PC-3 (cell line): Measurements from ENCODE around the gene ARL2BP. TPM values are rescaled to one million over a fixed set of nuclear protein-coding genes. Genes with fewer than 3 reads are reported as not detected.

Source experiments
- ATAC-seq: fragments of 200-7000 bp; cut with Tn5 transposase; 2 replicates; pipeline ENCODE4 v1.9.1; 2020; ENCODE audit warnings: mild to moderate bottlenecking, moderate library complexity
- BruUV-seq: library from RNA; stranded (reverse); fragments of 400-500 nt; replicated peaks from 2 replicates; lab custom pipeline; 2021; lab: Mats Ljungman, UMichigan
- CTCF ChIA-PET: fragments of 300-600 bp; sonication (Branson Sonifier 250); formaldehyde crosslinking; loops from one replicate; lab custom pipeline; 2022; ENCODE audit warnings: antibody characterized with exemption; lab: Charles Lee
- POLR2A ChIA-PET: fragments of 300-600 bp; sonication (Branson Sonifier 250); formaldehyde crosslinking; loops from one replicate; lab custom pipeline; 2022; ENCODE audit warnings: antibody characterized with exemption; ENCODE audit not compliant: unreplicated experiment; lab: Charles Lee
- DNase-seq: peaks from one replicate; pipeline ENCODE4 v3.0.0-alpha.2; 2015
- H2AFZ ChIP-seq: fragments of 300-600 bp; sonication (generic); 2 replicates; pipeline ENCODE4 v1.6.0; 2016; ENCODE audit warnings: antibody characterized with exemption, low read length
- H3F3A ChIP-seq: fragments of 300-600 bp; sonication (generic); one replicate; pipeline ENCODE4 v1.6.0; 2017; ENCODE audit warnings: antibody characterized with exemption, low read length, control low read depth, mild to moderate bottlenecking; ENCODE audit not compliant: unreplicated experiment
- H3K27ac ChIP-seq: fragments of 300-600 bp; sonication (generic); 2 replicates; pipeline ENCODE4 v1.5.1; 2016; ENCODE audit warnings: mild to moderate bottlenecking, low read length
- H3K27me3 ChIP-seq: fragments of 300-600 bp; sonication (generic); 2 replicates; pipeline ENCODE4 v1.6.1; 2016; ENCODE audit warnings: low read length, mixed read lengths
- H3K36me3 ChIP-seq: fragments of 300-600 bp; sonication (generic); 2 replicates; pipeline ENCODE4 v1.6.1; 2016; ENCODE audit warnings: low read depth, mixed run types, low read length, mixed read lengths
- H3K4me1 ChIP-seq: fragments of 300-600 bp; sonication (generic); 2 replicates; pipeline ENCODE4 v1.5.1; 2016; ENCODE audit warnings: low read length; ENCODE audit not compliant: insufficient read depth
- H3K4me2 ChIP-seq: fragments of 300-600 bp; sonication (generic); 2 replicates; pipeline ENCODE4 v1.6.0; 2016; ENCODE audit warnings: low read length
- H3K4me3 ChIP-seq: fragments of 300-600 bp; sonication (generic); 2 replicates; pipeline ENCODE4 v1.5.1; 2016; ENCODE audit warnings: mild to moderate bottlenecking, low read length, mixed read lengths
- H3K79me2 ChIP-seq: fragments of 300-600 bp; sonication (generic); 2 replicates; pipeline ENCODE4 v1.6.1; 2017; ENCODE audit warnings: low read length, mixed read lengths
- H3K9ac ChIP-seq: fragments of 300-600 bp; sonication (generic); 2 replicates; pipeline ENCODE4 v1.6.0; 2016; ENCODE audit warnings: mild to moderate bottlenecking, low read length
- H3K9me2 ChIP-seq: fragments of 300-600 bp; sonication (generic); replicated peaks from 2 replicates; pipeline ENCODE4 v1.6.1; 2016; ENCODE audit warnings: mixed run types, low read length, mixed read lengths
- H3K9me3 ChIP-seq: fragments of 300-600 bp; sonication (generic); 2 replicates; pipeline ENCODE4 v1.6.1; 2016; ENCODE audit warnings: low read length, mixed read lengths
- H4K20me1 ChIP-seq: fragments of 300-600 bp; sonication (generic); 2 replicates; pipeline ENCODE4 v1.6.1; 2016; ENCODE audit warnings: low read length, mixed read lengths
- EZH2 ChIP-seq: fragments of 300-600 bp; sonication (generic); IDR thresholded peaks from one replicate; pipeline ENCODE4 v1.6.1; 2017; ENCODE audit warnings: antibody characterized with exemption, mild to moderate bottlenecking, low read length; ENCODE audit not compliant: unreplicated experiment
- EZH2phosphoT487 ChIP-seq: fragments of 300-600 bp; sonication (generic); IDR thresholded peaks from 2 replicates; pipeline ENCODE4 v1.6.1; 2018; ENCODE audit warnings: mild to moderate bottlenecking, antibody characterized with exemption, low read length, borderline replicate concordance
- intact Hi-C: fragments of 100-400 bp; cut with micrococcal nuclease; formaldehyde crosslinking; loops from 2 replicates; pipeline ENCODE4 v1.9.0; 2023
- total RNA-seq: library from RNA; depleted of rRNA; stranded (reverse); fragments of >200 nt; gene quantifications from 2 replicates; pipeline ENCODE4 v1.2.3, GENCODE V29; 2014
- TF ChIP-seq, protein P1 (sequence below): fragments of 300-600 bp; sonication (generic); conservative IDR thresholded peaks from 2 replicates; pipeline ENCODE4 v1.5.1; 2017; ENCODE audit warnings: antibody characterized with exemption, low read depth, mild to moderate bottlenecking, low read length

The ARL2BP gene
- total RNA-seq, 1 experiment from 2014 or later = 38.4 TPM

DNA sequence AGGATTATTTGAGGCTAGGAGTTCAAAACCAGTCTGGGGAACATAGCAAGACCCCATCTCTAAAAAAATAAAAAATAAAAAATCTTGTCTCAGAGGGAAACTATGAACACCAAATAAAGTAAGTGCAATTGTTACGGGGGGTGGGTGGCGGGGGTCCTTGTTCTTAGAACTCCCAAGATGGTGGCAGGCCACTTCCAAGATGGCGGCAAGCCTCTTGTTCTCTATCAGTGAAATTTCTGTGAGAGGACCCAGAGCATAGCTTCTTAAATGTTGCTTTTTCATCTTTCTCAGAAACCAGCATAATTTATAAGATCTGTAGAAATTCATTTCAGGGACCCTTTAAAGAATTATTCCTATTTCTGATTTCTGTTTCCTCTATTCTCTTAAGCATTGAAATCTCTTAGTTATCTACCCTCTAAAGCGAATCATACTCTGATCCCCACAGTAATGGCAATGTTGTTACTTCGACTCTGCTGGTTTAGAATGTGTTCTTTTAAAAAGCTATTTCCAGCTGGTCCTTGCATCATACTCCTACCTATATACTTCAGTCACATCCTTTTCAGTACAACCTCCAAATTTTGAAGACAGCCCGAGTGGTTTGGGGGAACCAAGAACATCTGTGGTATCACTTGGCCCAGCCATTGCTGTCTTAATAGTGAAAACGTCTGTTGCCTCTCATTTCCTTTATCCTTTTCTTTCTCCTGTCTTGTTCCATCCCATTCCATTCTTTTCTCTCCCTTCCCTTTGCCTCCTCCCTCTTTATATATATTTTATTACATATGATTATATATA lies 42.8 kb upstream of the ARL2BP start:
- intact Hi-C loops = no loop called here
- no peaks in the 10 kb centered on the region for H4K20me1 ChIP-seq
- no peak overlapping the region for H2AFZ ChIP-seq
- no peaks in the 10 kb centered on the region for H3K9me2 ChIP-seq
- no peaks in the 10 kb centered on the region for H3K27me3 ChIP-seq
- no TSS peak for BruUV-seq
- H3K4me1 ChIP-seq = no peaks in the 10 kb centered on the region
- H3K9me3 ChIP-seq = no peaks in the 10 kb centered on the region
- ChIA-PET POLR2A (interaction anchor here (0.6 kb wide), 1 partner anchor 190 kb away, joined by 10 read pairs; no protein-coding TSS in a partner anchor), CTCF (no interaction called here)
- no peak overlapping the region for H3K27ac ChIP-seq
- H3K4me3 ChIP-seq = no peak overlapping the region
- H3K36me3 ChIP-seq = peaks cover 16% of the 10 kb centered on the region
- DNase-seq (no peak), ATAC-seq (no peak)
- no peaks in the 10 kb centered on the region for H3F3A ChIP-seq
- TF ChIP-seq EZH2 = no peak
- no peak for TF ChIP-seq EZH2phosphoT487
- TF ChIP-seq, protein P1, sequence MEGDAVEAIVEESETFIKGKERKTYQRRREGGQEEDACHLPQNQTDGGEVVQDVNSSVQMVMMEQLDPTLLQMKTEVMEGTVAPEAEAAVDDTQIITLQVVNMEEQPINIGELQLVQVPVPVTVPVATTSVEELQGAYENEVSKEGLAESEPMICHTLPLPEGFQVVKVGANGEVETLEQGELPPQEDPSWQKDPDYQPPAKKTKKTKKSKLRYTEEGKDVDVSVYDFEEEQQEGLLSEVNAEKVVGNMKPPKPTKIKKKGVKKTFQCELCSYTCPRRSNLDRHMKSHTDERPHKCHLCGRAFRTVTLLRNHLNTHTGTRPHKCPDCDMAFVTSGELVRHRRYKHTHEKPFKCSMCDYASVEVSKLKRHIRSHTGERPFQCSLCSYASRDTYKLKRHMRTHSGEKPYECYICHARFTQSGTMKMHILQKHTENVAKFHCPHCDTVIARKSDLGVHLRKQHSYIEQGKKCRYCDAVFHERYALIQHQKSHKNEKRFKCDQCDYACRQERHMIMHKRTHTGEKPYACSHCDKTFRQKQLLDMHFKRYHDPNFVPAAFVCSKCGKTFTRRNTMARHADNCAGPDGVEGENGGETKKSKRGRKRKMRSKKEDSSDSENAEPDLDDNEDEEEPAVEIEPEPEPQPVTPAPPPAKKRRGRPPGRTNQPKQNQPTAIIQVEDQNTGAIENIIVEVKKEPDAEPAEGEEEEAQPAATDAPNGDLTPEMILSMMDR = no peak
- no peak overlapping the region for H3K9ac ChIP-seq
- H3K4me2 ChIP-seq = no peak overlapping the region
- H3K79me2 ChIP-seq = peaks cover 15% of the 10 kb centered on the region

DNA sequence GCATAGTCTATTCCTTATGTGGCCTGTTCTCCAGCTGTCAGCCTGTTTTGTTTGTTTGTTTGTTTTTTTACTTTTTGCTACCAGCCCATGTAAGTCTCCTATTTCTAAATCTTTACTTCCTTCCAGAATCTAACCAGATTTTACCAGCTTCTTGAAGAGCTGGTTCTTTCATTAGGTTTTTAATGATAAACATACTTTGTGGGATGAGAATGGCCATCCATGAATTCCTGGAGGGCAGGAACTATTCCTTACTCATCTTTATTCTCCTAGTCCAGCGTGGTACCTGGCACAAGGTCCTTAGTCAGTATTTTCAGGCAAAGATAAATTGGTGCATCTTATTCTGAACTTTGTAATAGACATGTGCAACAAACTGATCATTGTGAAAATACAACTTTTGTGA lies 41.6 kb upstream of the ARL2BP start:
- ChIA-PET CTCF (no interaction called here), POLR2A (no interaction called here)
- H3K4me2 ChIP-seq = no peak overlapping the region
- H3K9me2 ChIP-seq = no peaks in the 10 kb centered on the region
- ATAC-seq (no peak), DNase-seq (no peak)
- H3K4me3 ChIP-seq = no peak overlapping the region
- H3K9ac ChIP-seq = no peak overlapping the region
- peaks cover 6% of the 10 kb centered on the region for H3K79me2 ChIP-seq
- no TSS peak for BruUV-seq
- no peak overlapping the region for H3K27ac ChIP-seq
- H3F3A ChIP-seq = no peaks in the 10 kb centered on the region
- H4K20me1 ChIP-seq = no peaks in the 10 kb centered on the region
- TF ChIP-seq, protein P1 = no peak
- TF ChIP-seq EZH2 (no peak), EZH2phosphoT487 (no peak)
- H3K27me3 ChIP-seq = no peaks in the 10 kb centered on the region
- H3K4me1 ChIP-seq = no peaks in the 10 kb centered on the region
- peaks cover 21% of the 10 kb centered on the region for H3K36me3 ChIP-seq
- no peak overlapping the region for H2AFZ ChIP-seq
- no peaks in the 10 kb centered on the region for H3K9me3 ChIP-seq
- intact Hi-C loops = no loop called here

DNA sequence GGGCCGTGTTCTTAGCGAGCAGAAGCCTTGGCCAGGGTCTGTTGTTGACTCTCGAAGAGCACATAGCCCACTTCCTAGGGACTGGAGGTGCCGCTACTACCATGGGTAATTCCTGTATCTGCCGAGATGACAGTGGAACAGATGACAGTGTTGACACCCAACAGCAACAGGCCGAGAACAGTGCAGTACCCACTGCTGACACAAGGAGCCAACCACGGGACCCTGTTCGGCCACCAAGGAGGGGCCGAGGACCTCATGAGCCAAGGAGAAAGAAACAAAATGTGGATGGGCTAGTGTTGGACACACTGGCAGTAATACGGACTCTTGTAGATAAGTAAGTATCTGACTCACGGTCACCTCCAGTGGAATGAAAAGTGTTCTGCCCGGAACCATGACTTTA lies 40.4 kb upstream of the ARL2BP start:
- ATAC-seq (no peak), DNase-seq (no peak)
- Histone ChIP-seq H3K27me3 (no peaks in the 10 kb centered on the region), H3K9ac (no peak overlapping the region), H3K4me2 (no peak overlapping the region), H3K27ac (no peak overlapping the region), H3K9me3 (no peaks in the 10 kb centered on the region), H3K4me1 (no peaks in the 10 kb centered on the region), H3K36me3 (peaks cover 21% of the 10 kb centered on the region), H2AFZ (no peak overlapping the region), H4K20me1 (no peaks in the 10 kb centered on the region), H3F3A (no peaks in the 10 kb centered on the region), H3K4me3 (no peak overlapping the region), H3K9me2 (no peaks in the 10 kb centered on the region), H3K79me2 (no peaks in the 10 kb centered on the region)
- BruUV-seq = TSS peak; percentile 38
- CTCF ChIA-PET = no interaction called here
- POLR2A ChIA-PET = no interaction called here
- TF ChIP-seq EZH2 (no peak), EZH2phosphoT487 (no peak)
- TF ChIP-seq, protein P1 = no peak
- intact Hi-C loops = no loop called here
